ENCODE measurements around the gene OPA1.

The OPA1 gene

GRCh38 chr3:193729601-193730000 lies 136.6 kb downstream of the OPA1 start:
- Histone ChIP-seq H4K20me1 (ENCODE audit: insufficient read depth, low read length, poor library complexity, severe bottlenecking) (no peaks in the 10 kb centered on the region), H2AFZ (ENCODE audit: low read length) (no peak overlapping the region), H3K9me2 (replicated peaks; ENCODE audit: low read depth, low read length) (no peaks in the 10 kb centered on the region), H3K4me3 (ENCODE audit: low read length, poor library complexity, severe bottlenecking) (no peak overlapping the region), H3K4me1 (ENCODE audit: insufficient read depth, low read length, poor library complexity, severe bottlenecking) (no peaks in the 10 kb centered on the region), H3K9me3 (ENCODE audit: insufficient read depth, low read depth, low read length) (no peaks in the 10 kb centered on the region), H3K79me2 (ENCODE audit: insufficient read depth, low read length) (no peaks in the 10 kb centered on the region), H3K27me3 (ENCODE audit: insufficient read depth, low read length, poor library complexity, severe bottlenecking) (no peaks in the 10 kb centered on the region), H3K4me2 (ENCODE audit: low read depth, low read length, poor library complexity, severe bottlenecking) (no peak overlapping the region), H3K9ac (ENCODE audit: low read depth, low read length, poor library complexity, severe bottlenecking) (no peak overlapping the region), H3F3A (ENCODE audit: low read depth) (no peaks in the 10 kb centered on the region), H3K36me3 (ENCODE audit: insufficient read depth, low read length) (no peaks in the 10 kb centered on the region)
- TF ChIP-seq EZH2phosphoT487 (IDR thresholded peaks at IDR 0.05; ENCODE audit: borderline replicate concordance) (no peak), CTCF (conservative IDR thresholded peaks at IDR 0.05; ENCODE audit: low read length) (no peak)

- Histone ChIP-seq H3F3A (ENCODE audit: low read depth) (no peaks in the 10 kb centered on the region), H4K20me1 (ENCODE audit: insufficient read depth, low read length, poor library complexity, severe bottlenecking) (no peaks in the 10 kb centered on the region), H3K4me1 (ENCODE audit: insufficient read depth, low read length, poor library complexity, severe bottlenecking) (peaks cover under 1% of the 10 kb centered on the region), H3K79me2 (ENCODE audit: insufficient read depth, low read length) (no peaks in the 10 kb centered on the region), H3K27me3 (ENCODE audit: insufficient read depth, low read length, poor library complexity, severe bottlenecking) (no peaks in the 10 kb centered on the region), H3K4me2 (ENCODE audit: low read depth, low read length, poor library complexity, severe bottlenecking) (no peak overlapping the region), H2AFZ (ENCODE audit: low read length) (no peak overlapping the region), H3K9me2 (replicated peaks; ENCODE audit: low read depth, low read length) (no peaks in the 10 kb centered on the region), H3K9ac (ENCODE audit: low read depth, low read length, poor library complexity, severe bottlenecking) (no peak overlapping the region), H3K36me3 (ENCODE audit: insufficient read depth, low read length) (no peaks in the 10 kb centered on the region), H3K4me3 (ENCODE audit: low read length, poor library complexity, severe bottlenecking) (no peak overlapping the region), H3K9me3 (ENCODE audit: insufficient read depth, low read depth, low read length) (no peaks in the 10 kb centered on the region)
- no peak for TF ChIP-seq CTCF (conservative IDR thresholded peaks at IDR 0.05; ENCODE audit: low read length)
These were observed 137.5 kb downstream of the OPA1 start for GRCh38 chr3:193730511-193730910.

- no peaks in the 10 kb centered on the region for H3K27me3 ChIP-seq (ENCODE audit: insufficient read depth, low read length, poor library complexity, severe bottlenecking)
- no peaks in the 10 kb centered on the region for H3K9me2 ChIP-seq (replicated peaks; ENCODE audit: low read depth, low read length)
- peaks cover 5% of the 10 kb centered on the region for H3K4me1 ChIP-seq (ENCODE audit: insufficient read depth, low read length, poor library complexity, severe bottlenecking)
- no peak overlapping the region for H3K4me3 ChIP-seq (ENCODE audit: low read length, poor library complexity, severe bottlenecking)
- no peak overlapping the region for H2AFZ ChIP-seq (ENCODE audit: low read length)
- no peak overlapping the region for H3K4me2 ChIP-seq (ENCODE audit: low read depth, low read length, poor library complexity, severe bottlenecking)
- H3K9me3 ChIP-seq (ENCODE audit: insufficient read depth, low read depth, low read length): no peaks in the 10 kb centered on the region
- H3K79me2 ChIP-seq (ENCODE audit: insufficient read depth, low read length): no peaks in the 10 kb centered on the region
- H4K20me1 ChIP-seq (ENCODE audit: insufficient read depth, low read length, poor library complexity, severe bottlenecking): no peaks in the 10 kb centered on the region
- H3F3A ChIP-seq (ENCODE audit: low read depth): no peaks in the 10 kb centered on the region
- H3K9ac ChIP-seq (ENCODE audit: low read depth, low read length, poor library complexity, severe bottlenecking): no peak overlapping the region
- no peaks in the 10 kb centered on the region for H3K36me3 ChIP-seq (ENCODE audit: insufficient read depth, low read length)
- TF ChIP-seq EZH2phosphoT487 (IDR thresholded peaks at IDR 0.05; ENCODE audit: borderline replicate concordance) (no peak), CTCF (conservative IDR thresholded peaks at IDR 0.05; ENCODE audit: low read length) (no peak)
These were observed 138.0 kb downstream of the OPA1 start for GRCh38 chr3:193730976-193731375.
